ENCODE results near the gene SNX5. TPM values are rescaled to one million over a fixed set of nuclear protein-coding genes. Genes with fewer than 3 reads are reported as not detected.

Gene SNX5
- total RNA-seq, 1 experiment from 2014 or later, result 159 TPM

GRCh38 chr20:17958373-17959256, 10.0 kb downstream of the SNX5 start:
- TF ChIP-seq ELF1 (IDR thresholded peaks at IDR 0.05; ENCODE audit: borderline replicate concordance, low read depth), result no peak
- no peak for TF ChIP-seq SP1 (IDR thresholded peaks at IDR 0.05; ENCODE audit: low read depth)
- no peak for TF ChIP-seq CBX3 (IDR thresholded peaks at IDR 0.05; ENCODE audit: low read depth)
- TF ChIP-seq FOSL1 (IDR thresholded peaks at IDR 0.05; ENCODE audit: low read depth), result no peak
- TF ChIP-seq EGR1 (IDR thresholded peaks at IDR 0.05; ENCODE audit: low read depth), result no peak
- no peak for TF ChIP-seq RAD21 (IDR thresholded peaks at IDR 0.05; ENCODE audit: low read depth)
- TF ChIP-seq MAX (IDR thresholded peaks at IDR 0.05), result no peak
- TF ChIP-seq ZBTB33 (IDR thresholded peaks at IDR 0.05; ENCODE audit: extremely low read depth, insufficient replicate concordance, low read length), result no peak
- DNase-seq (ENCODE audit: low read depth, low spot score) (no peak), ATAC-seq (no peak)
- Histone ChIP-seq H3K4me3 (replicated peaks in 1 of 2; ENCODE audit: low read depth in 1 of 2, low read length in 2 of 2) (no peak overlapping the region), H3K36me3 (ENCODE audit: control insufficient read depth in 1 of 2, insufficient read depth in 2 of 2, low read length in 2 of 2) (peaks cover 32 to 45% of the 10 kb centered on the region in 2 experiments; a peak in 3 of 4 replicates), H3K9ac (ENCODE audit: low read length) (0 out of 2 replicates have a peak overlapping the region, but pooled peaks have one; percentile 3), H4K20me1 (ENCODE audit: insufficient read depth) (peaks cover 66% of the 10 kb centered on the region; the same call in 1 of the 2 replicates), H3K9me2 (ENCODE audit: insufficient read depth) (no peaks in the 10 kb centered on the region), H3K9me3 (ENCODE audit: control insufficient read depth in 1 of 2, insufficient read depth in 1 of 2, low read depth in 1 of 2, low read length in 2 of 2) (no peaks in the 10 kb centered on the region), H3K4me2 (ENCODE audit: low read length) (no peak overlapping the region), H3K4me1 (ENCODE audit: control insufficient read depth in 1 of 2, insufficient read depth in 2 of 2, low read length in 2 of 2) (peaks cover 3 to 27% of the 10 kb centered on the region in 2 experiments; a peak in 3 of 4 replicates), H3K79me2 (ENCODE audit: insufficient read depth, low read length) (peaks cover 100% of the 10 kb centered on the region), H2AFZ (ENCODE audit: low read depth, low read length, poor library complexity, severe bottlenecking) (no peak overlapping the region), H3K27ac (ENCODE audit: low read depth, low read length) (peak overlapping the region; percentile 16), H3K27me3 (ENCODE audit: insufficient read depth, low read length) (no peaks in the 10 kb centered on the region)
- intact Hi-C loops (cut with micrococcal nuclease), result no loop called here
- ChIA-PET RAD21 (ENCODE audit: low non-redundant PET in 1 of 2, low total read pairs in 2 of 2, uncharacterized antibody in 2 of 2, unreplicated experiment in 2 of 2) (interaction anchor here in 1 of 2 experiments (0.7 kb wide), 2 partner anchors 21 to 321 kb away, joined by 3 read pairs; no protein-coding TSS in a partner anchor), POLR2A (interaction anchor here (1.9 kb wide), 1 partner anchor 9 kb away, joined by 7 read pairs; the partner anchor contains the start of gene SNX5), CTCF (interaction anchor here (1.3 kb wide), 1 partner anchor 277 kb away, joined by 5 read pairs; the partner anchor contains the start of gene RRBP1)
- BruUV-seq (replicated peaks), result no TSS peak

Data from HCT116 (cell line).